Limb (tissue), 2 donors: ENCODE results near the gene XRN1.
"Not testable (repeated sequence)": the region's sequence is repeated elsewhere in the genome, so short reads cannot be mapped to it uniquely, and the experiment has no call there.

Experiments used
- DNase-seq, 2 donors: peaks; one replicate each; pipeline ENCODE4 v3.0.0-alpha.2; 2016; ENCODE audit errors: extremely low spot score in 2 of 2

The XRN1 gene

DNA sequence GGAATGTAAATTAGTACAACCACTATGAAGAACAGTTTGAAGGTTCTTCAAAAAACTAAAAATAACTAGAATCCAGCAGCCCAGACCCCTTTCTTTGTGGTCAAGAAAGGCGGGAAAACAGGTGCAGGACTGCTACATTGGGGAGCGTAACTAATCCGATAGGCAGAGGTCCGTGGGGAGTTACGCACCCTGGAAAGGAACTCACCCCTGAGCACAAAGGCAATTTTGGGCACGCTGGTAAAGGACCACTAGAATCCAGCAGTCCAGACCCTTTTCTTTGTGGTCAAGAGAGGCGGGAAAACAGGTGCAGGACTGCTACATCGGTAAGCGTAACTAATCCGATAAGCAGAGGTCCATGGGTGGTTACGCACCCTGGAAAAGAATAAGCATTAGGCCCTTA lies 9.7 kb downstream of the XRN1 start:
- not testable (repeated sequence) for DNase-seq

DNA sequence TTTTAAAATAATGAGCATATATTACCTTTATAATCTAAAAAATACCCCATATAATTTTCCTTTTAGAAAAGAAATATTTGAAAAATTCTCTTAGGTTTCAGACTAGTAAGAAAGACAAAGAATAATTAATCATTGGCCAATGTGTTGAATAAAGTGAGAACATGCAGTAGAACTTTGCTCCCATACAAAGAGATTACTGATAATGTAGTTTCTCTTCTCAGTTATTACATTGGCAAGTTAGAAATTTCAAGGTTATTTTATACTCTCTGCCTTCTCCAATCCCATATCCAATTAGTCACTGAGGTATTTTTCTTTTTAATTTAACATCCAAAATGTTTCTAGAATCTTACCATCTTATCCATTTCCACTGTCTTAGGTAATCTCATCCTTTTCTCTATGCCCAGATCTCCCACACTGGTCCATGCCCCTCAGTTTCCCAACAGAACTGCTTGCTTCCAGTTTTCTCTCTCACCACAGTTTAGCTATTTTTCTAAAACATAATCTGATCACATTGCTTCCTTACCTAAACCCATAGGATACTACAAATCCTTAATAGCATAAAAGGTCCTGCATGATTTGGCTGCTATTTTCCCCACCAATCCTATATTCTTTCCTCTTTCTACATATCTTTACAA lies 10.8 kb downstream of the XRN1 start:
- DNase-seq: no peak

DNA sequence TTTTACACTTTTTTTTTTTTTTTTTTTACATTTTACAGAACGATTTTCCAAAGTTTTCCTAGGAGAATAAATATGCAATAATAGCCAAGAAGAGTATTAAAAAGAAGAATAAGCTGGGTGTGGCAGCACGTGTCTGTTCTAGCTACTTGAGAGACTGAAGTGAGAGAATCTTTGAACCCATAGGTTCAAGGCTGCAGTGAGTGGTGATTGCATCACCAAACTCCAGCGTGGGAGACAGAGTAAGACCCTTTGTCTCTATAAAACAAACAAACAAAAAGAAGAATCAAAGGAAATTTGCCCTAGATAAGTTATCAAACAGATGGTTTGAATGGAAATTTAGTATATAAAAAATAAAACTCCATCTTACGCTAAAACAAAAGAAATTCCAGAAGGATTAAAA lies 13.3 kb downstream of the XRN1 start:
- DNase-seq: no peak

DNA sequence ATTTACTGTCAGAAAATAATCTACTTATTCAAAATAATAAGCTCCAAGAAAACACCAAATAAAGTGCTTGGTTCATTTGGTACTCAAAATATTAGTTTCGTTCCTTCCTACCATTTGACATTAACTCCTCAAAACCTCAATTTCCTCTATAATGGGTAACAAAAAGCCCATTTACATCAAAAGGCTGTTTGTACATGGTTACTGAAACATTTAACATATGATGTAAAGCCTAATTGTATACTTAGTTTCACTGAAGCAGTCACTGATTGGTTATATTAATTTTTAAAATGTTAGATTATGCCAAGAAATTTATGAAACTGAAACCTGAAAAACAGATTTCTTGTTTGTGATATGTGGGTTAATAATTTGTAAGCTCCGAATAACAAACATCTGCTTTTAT lies 14.7 kb downstream of the XRN1 start:
- no peak for DNase-seq

DNA sequence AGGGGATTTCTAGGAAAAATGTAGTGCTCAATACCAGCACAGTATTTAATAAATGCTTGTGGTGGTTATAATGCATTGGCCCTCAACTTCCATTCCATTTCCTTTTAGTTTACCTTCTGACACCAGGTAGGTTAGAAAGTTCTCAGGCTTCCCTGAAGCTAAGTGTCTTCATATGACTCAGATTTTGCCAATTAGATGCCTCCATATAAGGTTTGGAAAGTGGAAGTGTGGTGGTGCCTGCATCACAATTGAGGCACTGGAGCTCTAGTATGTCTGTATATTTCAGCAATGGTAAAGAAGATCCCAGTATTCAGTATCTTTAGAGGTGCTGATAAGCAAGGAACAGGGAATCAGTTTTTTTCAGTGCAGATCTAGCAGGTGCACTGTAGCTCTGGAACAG lies 18.3 kb downstream of the XRN1 start:
- DNase-seq: no peak

DNA sequence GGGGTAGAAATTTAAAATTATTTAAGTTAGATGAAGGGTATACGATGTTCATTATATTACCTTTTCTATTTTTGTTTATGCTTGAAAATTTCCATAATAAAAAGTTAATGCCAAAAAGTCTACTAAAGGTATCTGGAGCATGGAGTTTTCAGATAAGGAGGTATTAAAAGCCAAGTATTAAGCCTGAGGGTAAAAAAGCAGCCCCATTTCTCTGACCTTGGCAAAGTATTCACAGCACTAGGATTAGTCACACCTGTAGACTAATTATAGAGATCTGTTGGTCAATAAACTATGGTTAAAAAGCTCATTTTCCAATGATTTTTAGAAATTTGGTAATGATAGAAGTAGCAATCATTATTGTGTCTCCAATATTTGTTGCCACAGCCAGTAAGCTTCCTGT lies 23.1 kb downstream of the XRN1 start:
- no peak for DNase-seq

DNA sequence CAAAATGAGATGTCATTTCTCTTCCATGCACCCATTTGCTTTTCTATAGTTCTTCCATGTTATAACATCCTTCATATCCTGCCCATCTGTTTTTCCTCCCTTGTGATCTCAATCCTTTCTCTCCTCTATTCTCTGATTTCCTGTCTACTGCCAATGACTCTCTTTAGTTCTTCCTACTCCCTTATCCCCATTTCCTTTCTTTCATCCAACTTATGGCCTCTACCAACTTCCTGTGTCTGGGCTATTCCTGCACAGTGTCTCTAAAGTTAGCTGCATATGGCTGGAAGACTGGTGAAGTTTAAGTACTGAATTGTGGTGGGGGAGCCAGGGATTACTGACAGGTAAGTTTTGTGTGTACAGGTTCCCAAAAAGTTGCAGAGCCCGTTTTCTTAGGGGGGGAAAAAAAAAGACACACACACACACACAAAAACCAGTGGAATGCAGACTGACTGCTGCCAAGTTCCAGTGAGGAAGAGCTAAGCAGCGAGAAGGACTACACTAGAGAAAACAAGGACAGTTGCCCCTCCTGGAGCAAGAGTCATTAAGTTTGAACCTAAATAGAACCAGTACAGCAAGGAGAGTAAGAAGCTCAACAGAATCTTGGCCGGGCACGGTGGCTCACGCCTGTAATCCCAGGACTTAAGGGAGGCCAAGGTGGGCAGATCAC lies 28.8 kb downstream of the XRN1 start:
- no peak for DNase-seq

DNA sequence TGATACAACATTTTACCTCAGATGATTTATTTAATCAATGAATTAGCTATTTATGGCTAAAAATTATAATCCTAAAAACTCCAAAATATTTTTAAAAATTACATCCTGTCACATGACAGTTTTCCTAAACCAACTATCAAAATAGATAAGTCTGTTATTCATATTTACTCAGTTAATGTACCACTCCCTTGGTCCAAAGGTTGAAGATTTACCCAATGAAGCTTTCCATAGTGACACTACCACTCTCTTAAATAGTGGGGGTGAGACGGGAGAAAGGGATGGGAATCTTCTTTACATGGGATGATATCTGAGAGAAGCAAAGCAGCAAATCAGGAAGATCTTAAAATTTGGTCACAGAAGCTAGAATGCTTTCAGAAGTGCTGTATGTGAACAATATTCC lies 30.5 kb downstream of the XRN1 start:
- DNase-seq: no peak

DNA sequence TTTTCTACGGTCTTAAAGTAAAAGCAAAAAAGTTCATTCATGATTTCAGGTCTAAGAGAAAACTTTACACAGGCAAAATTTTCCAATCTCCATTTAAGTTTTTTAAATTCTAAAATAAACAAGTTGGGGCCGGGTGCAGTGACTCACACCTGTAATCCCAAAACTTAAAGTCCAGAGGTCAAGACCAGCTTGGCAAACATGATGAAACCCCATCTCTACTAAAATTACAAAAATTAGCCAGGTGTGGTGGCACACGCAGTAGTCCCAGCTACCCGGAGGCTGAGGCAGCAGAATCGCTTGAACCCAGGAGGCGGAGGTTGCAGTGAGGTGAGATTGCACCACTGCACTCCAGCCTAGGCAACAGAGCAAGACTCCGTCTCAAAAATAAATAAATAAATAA lies 47.3 kb downstream of the XRN1 start:
- not testable (repeated sequence) for DNase-seq

DNA sequence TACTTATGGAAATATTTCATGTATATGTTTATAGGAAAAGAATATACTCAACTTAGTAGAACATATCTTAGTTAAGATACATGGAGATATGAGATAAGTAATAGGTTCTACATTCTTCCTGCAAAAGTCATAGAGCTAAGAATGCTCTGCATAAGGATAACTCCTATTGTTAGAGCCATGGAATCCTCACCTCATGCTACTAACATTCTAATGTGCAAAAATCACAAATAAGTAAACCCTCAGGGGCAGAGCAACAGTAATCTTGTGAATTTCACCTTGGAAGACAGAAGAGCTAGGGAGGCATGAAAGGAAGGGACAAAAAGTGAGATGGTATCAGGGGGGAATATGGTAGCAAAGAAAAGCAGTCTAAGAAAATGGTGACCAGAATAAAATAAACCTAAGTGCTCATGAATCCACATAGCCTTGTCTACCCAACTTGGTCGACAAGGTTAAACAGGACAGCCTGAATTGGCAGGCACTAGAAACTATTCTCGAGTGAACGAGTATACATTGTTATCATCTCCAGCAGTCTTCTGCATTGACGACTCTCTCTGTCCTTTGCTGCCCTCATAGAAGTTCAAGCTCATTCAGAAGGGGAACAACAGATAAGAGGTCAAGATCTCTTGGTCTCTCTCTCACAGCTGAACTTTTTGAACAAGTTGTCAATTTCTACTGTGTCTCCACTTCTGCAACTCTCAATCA lies 52.8 kb downstream of the XRN1 start:
- no peak for DNase-seq

DNA sequence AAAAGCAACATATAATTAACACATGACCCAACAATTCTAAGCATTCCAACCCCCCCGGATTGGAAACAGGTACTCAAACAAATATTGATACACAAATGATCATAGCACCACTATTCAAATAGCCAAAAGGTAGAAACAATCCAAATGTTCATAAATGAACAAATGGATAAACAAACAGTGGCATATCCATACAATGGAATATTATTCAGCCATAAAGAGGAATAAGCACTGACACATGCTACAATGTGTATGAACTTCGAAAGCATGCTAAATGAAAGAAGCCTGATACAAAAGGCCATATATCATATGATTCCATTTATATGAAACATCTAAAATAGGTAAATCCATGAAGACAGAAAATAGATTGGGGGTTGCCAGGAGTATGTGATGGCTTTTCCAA lies 62.8 kb downstream of the XRN1 start:
- no peak for DNase-seq

DNA sequence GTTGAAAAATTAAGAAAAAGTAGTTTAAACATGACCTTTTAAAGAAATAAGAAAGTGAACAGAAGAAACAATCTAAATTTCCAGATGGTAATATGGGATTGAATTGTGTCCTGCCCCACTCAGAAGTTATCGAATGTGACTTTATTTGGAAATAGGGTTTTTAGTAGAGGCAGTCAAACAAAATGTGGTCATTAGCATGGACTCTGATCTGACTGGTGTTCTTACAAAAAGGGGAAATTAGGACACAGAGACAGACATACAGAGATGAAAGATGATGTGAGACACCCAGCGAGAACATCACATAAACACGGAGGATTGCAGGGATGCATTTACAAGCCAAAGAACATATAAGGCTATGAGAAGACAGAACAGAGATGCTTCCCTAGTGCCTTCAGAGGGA lies 73.2 kb downstream of the XRN1 start:
- no peak for DNase-seq

DNA sequence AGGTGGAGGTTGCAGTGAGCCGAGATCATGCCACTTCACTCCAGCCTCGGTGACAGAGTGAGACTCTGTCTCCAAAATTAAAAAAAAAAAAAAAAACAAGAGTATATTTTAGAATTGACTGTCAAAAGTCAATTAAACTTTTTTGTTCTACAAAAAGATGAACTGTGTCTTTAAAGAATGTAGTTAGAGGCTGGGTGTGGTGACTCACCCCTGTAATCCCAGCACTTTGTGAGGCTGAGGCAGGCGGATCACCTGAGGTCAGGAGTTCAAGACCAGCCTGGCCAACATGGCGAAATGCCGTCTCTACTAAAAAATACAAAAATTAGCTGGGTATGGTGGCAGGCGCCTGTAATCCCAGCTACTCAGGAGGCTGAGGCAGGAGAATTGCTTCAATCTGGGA lies 78.3 kb downstream of the XRN1 start:
- not testable (repeated sequence) for DNase-seq

DNA sequence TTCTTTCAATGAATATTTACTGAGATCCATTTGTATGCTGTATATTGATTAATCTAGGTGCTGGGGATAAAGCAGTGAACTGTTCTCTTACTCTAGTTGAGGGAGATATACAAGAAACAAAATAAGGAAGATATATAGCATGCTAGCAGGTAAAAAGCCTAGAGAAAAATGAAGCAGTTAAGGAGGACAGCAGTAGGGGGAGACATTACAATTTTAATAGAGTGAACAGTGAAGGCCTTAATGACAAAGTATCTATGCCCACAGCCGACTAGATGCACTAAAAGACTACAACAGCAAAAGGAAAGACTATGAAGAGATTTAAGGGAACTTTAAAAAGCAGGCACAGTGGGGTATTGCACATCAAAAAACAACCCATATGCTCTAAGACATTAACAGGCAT lies 81.4 kb downstream of the XRN1 start:
- DNase-seq: no peak

DNA sequence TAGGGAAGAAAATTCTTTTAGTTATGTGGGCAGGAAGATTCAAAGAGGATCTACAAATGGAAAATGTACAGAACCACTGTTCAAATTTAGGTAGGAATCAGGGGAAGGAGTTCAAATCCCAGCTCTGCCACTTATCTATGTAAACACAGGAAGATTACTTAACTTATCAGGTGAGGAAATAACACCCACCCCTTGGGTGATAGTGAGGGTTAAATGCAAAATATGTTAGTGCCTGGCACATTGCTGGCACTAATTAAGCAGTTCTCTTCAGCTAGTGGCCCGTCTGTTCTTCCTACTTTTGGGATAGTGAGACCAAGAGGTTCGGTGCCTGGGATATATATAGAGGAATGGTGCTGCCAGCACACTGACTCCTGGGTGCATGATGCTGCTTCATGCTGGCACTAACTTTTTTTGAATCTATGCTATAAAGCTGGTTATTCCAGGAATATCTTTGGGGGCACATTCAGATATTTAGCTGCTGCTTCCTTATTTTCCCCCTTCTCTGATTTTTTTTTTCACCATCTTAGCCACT lies 83.8 kb downstream of the XRN1 start:
- no peak for DNase-seq

DNA sequence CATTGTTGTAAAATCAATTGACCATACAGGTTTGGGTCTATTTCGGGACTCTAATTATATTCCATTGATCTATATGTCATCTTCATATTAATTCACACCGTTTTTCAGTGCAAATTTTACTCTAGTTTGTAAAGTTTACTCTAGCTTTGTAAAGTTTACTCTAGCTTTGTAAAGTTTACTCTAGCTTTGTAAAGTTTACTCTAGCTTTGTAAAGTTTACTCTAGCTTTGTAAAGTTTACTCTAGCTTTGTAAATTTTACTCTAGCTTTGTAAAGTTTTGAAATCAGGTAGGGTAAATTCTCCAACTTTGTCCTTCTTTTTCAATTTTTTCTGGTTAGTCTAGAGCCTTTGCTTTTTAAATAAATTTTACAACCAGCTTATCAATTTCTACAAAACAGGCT lies 84.4 kb downstream of the XRN1 start:
- DNase-seq: not testable (repeated sequence)

DNA sequence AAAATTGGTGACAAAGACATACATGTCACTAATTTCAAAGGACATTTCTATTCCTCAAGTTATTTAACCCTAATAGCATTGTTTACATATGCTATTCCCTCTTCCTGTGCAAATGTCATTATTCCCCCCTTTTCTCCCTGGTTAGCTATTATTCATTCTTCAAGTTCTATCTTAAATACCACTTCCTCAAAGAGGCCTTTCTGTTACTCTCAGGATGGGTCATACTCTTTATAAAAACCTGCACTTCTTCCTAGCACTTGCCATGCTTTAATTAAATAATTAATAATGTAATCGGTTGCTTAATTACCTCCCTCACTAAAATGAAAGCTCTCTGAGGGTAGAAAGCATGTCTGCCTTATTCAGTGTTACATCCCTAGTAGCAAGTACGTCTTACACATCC lies 88.5 kb downstream of the XRN1 start:
- DNase-seq: no peak

DNA sequence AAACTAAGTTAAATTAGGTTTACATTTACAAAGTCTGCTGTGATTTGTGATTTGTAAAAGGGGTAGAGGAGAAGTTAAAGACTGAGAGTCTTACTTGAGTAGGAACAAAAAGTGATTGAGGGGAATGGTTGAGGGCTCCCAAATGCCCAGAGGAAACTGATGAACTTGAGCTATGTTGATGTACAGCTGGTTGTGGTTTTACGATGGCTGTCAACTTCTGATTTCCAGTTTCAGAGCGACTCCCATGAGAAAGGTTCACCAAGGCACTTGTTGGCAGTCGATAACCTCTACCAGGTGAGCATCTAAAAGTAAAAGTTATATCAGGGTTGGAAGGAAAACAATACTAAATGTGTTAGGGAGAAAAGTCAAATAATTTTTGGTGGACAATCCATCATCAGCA lies 91.0 kb downstream of the XRN1 start:
- DNase-seq: no peak

DNA sequence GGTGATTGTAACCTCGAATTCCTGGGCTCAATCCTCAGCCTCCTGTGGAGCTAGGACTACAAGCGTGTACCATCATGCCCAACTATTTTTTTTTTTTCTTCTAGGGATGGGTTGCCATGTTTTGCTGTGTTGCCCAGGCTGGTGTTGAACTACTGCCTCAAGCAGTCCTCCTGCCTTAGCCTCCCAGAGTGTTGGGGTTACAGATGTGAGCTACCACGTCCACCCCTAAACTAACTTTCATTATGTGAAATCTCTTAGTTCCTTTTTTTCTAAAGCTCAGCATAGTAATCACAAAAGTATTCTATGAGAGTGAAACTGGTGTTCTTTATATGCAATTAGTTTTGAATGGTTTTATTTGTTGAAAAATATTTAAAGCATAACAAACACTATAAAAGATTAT lies 92.1 kb downstream of the XRN1 start:
- DNase-seq: no peak

DNA sequence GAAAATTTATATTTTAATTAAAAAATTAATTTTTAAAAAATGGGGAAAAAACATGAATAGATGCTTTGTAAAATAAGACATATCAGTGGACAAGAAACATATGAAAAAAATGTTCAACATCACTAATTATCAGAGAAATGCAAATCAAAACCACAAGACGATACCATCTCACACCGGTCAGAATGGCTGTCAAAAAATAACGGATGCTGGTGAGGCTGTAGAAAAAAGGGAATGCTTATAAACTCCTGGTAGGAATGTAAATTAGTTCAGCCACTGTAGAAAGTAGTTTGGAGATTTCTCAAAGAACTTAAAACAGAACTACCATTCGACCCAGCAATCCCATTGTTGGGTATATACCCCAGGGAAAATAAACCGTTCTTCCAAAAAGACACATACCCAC lies 93.8 kb downstream of the XRN1 start:
- no peak for DNase-seq

DNA sequence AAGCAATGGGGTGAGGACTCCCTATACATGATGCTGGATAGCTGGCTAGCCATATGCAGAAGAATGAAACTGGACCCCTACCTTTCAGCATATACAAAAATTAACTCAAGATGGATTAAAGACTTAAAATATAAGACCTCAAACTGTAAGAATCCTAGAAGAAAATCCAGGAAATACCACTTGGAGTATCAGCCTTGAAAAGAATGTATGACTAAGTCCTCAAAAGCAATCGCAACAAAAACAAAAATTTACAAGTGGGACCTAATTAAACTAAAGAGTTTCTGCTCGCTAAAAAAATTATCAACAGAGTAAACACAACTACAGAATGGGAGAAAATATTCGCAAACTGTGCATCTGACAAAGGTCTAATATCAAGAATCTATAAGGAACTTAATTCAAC lies 94.3 kb downstream of the XRN1 start:
- no peak for DNase-seq

DNA sequence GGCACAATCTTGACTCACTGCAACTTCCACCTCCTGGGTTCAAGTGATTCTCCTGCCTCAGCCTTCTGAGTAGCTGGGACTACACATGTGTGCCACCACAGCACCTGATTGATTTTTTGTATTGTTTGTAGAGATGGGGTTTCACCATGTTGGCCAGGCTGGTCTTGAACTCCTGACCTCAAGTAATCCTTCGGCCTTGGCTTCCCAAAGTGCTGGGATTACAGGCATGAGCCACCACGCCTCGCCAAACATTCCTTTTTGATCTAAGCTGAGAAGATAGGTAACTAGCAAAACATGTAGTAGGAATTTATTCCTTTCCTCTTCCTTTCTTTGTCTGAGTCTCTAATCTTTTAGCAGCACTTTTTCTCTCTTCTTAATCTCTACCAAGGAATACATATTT lies 95.1 kb downstream of the XRN1 start:
- DNase-seq: not testable (repeated sequence)

DNA sequence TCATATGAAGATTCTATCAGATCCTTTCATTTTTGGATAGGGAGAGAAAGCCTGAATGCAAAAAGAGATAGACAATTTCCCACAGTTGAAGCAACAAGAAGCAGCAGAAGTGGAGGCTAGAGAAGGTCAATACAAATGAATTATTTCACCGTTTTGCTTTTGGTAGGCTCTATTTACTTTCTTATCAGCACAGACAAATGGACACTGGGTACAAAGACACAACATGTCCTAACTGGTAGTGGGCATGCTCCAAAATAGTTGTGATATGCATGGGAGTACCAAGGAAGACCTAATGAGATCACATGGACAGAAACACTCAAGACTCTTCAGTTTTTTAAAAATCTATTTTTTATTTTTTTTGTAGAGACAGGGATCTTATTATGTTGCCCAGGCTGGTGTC lies 99.4 kb downstream of the XRN1 start:
- no peak for DNase-seq
